ENCODE results near the gene KCNIP3.

The KCNIP3 gene

GRCh38 chr2:95275601-95276243 lies 21.4 kb upstream of the KCNIP3 start:
- TF ChIP-seq CTCF (conservative IDR thresholded peaks at IDR 0.05; ENCODE audit: low read depth, low read length): no peak
- DNase-seq (ENCODE audit: low read depth): no peak
- H3K4me3 ChIP-seq (ENCODE audit: low read length): no peak overlapping the region

- DNase-seq (ENCODE audit: low read depth): no peak
- no peak for TF ChIP-seq CTCF (conservative IDR thresholded peaks at IDR 0.05; ENCODE audit: low read depth, low read length)
Measured at GRCh38 chr2:95276244-95276887, 20.8 kb upstream of the KCNIP3 start.

DNA sequence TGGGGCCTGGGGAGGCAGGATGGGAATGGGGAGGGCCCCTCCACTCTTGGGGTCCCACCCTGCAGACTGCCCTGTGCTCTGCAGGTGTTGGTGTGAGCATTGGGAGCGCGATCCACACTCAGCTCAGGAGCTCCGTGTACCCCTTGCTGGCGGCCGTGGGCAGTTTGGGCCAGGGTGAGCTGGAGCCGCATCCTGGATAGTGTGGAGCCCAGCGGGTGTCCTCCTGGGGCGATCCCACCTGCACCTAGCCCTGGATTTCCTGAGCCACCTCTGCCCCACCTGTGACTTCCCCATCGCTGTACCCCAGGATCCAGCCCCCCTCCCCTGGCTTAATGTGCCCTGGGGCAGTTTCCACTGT lies 20.3 kb upstream of the KCNIP3 start:
- no peak overlapping the region for H3K4me3 ChIP-seq (ENCODE audit: low read length)
- DNase-seq (ENCODE audit: low read depth): no peak
- no peak for TF ChIP-seq CTCF (conservative IDR thresholded peaks at IDR 0.05; ENCODE audit: low read depth, low read length)

More at GRCh38 chr2:95276244-95276887, 20.8 kb upstream of the KCNIP3 start:
- H3K4me3 ChIP-seq (ENCODE audit: low read length): no peak overlapping the region

- H3K4me3 ChIP-seq (ENCODE audit: low read length): no peak overlapping the region
- DNase-seq (ENCODE audit: low read depth): no peak
- no peak for TF ChIP-seq CTCF (conservative IDR thresholded peaks at IDR 0.05; ENCODE audit: low read depth, low read length)
Measured at GRCh38 chr2:95277246-95277906, 19.8 kb upstream of the KCNIP3 start.

GRCh38 chr2:95278051-95278471 lies 19.1 kb upstream of the KCNIP3 start:
- DNase-seq (ENCODE audit: low read depth): no peak
- no peak for TF ChIP-seq CTCF (conservative IDR thresholded peaks at IDR 0.05; ENCODE audit: low read depth, low read length)
- H3K4me3 ChIP-seq (ENCODE audit: low read length): no peak overlapping the region

DNA sequence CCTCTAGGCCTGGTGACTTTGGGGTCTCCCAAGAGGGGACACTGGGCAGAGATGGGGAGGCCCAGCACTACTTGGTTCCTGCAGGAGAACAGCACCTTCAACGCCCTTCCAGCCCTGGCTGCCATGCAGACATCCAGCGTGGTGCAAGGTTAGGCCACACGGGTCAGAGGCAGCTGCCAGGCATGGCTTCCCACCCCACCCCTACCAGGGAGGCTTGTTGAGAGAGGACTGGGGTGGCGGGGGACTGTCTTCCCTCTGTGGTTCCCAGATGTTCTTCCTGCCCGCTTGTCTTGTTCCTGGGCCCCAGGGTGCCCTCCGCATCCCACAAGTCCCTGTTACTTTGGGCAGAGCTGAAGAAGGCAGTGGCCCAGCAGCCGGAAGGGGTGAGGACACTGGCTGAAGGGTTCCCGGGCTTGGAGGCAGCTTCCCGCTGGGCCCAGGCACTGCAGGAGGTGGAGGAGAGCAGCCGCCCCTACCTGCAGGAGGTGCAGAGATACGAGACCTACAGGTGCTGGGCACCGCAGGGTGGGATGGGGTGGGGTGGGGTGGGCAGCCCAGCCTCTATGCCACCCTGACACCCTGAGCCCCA lies 18.4 kb upstream of the KCNIP3 start:
- no peak for TF ChIP-seq CTCF (conservative IDR thresholded peaks at IDR 0.05; ENCODE audit: low read depth, low read length)
- H3K4me3 ChIP-seq (ENCODE audit: low read length): no peak overlapping the region
- DNase-seq (ENCODE audit: low read depth): no peak
